K562 (cell line): ENCODE measurements around the gene TYW1B. TPM values are rescaled to one million over a fixed set of nuclear protein-coding genes. Genes with fewer than 3 reads are reported as not detected.
A peak's percentile ranks its signal among the peaks of the same experiment; 100 is the strongest.
"Not testable (repeated sequence)": the region's sequence is repeated elsewhere in the genome, so short reads cannot be mapped to it uniquely, and the experiment has no call there.

Experiments
- ATAC-seq: fragments of 200-7000 bp; cut with Tn5 transposase; 3 replicates; pipeline ENCODE4 v1.9.1; 2020; ENCODE audit warnings: moderate library complexity
- BruUV-seq: library from RNA; stranded (reverse); fragments of 400-500 nt; replicated peaks from 2 replicates; lab custom pipeline; 2021; lab: Mats Ljungman, UMichigan
- CTCF ChIA-PET: fragments of 300-600 bp; formaldehyde crosslinking; extraction: SDS; loops from one replicate; lab custom pipeline; 2021; ENCODE audit warnings: low intra/inter-chr PET ratio; lab: Yijun Ruan, JAX
- POLR2A ChIA-PET: fragments of 300-600, 350-650 bp; sonication (Branson Sonifier 250); formaldehyde crosslinking; extraction: SDS; loops from one replicate; lab custom pipeline; 2021; ENCODE audit warnings: antibody characterized with exemption, inconsistent platforms; lab: Yijun Ruan, JAX
- DNase-seq, 4 experiments: peaks; one replicate each; pipeline versions ENCODE4 v3.0.0 to v3.0.0-alpha.2; 2011 to 2018; ENCODE audit warnings: low spot score in 3 of 4, mixed read lengths in 3 of 4; ENCODE audit errors: extremely low read depth in 1 of 4
- FAIRE-seq: peaks from 2 replicates; lab custom pipeline; 2011; peaks lifted over from hg19 to GRCh38; lab: Jason Lieb, UNC
- H2AFZ ChIP-seq: 2 replicates; pipeline ENCODE4 v1.6.0; 2011; ENCODE audit warnings: low read depth, low read length, control low read depth, inconsistent platforms
- H3K27ac ChIP-seq: fragments of 200-600 bp; 3 replicates; pipeline ENCODE4 v1.8.0; 2011; ENCODE audit warnings: low read depth, mild to moderate bottlenecking, control low read depth, inconsistent platforms, low read length, moderate library complexity, mixed read lengths; ENCODE audit errors: extremely low read depth
- H3K27me3 ChIP-seq, 2 experiments: fragments of 300-600 bp in 1 of 2; 2 replicates in 1 of 2; 3 replicates in 1 of 2; pipeline versions ENCODE4 v1.6.0 to v1.8.0; 2011; ENCODE audit warnings: inconsistent platforms in 2 of 2, low read length in 2 of 2, mild to moderate bottlenecking in 1 of 2, mixed read lengths in 1 of 2, moderate library complexity in 1 of 2; ENCODE audit not compliant: control insufficient read depth in 2 of 2, insufficient read depth in 2 of 2
- H3K36me3 ChIP-seq: fragments of 300-600 bp; 3 replicates; pipeline ENCODE4 v1.8.0; 2011; ENCODE audit warnings: mild to moderate bottlenecking, low read length, inconsistent platforms; ENCODE audit not compliant: control insufficient read depth, insufficient read depth
- H3K4me1 ChIP-seq, 2 experiments: fragments of 200-600 bp in 1 of 2; replicated peaks in 1 of 2; 2 replicates in 1 of 2; 3 replicates in 1 of 2; pipeline versions ENCODE4 v1.5.1 to v1.8.0; 2011; ENCODE audit warnings: inconsistent platforms in 2 of 2, low read length in 2 of 2, mild to moderate bottlenecking in 1 of 2, mixed read lengths in 1 of 2, moderate library complexity in 1 of 2; ENCODE audit not compliant: control insufficient read depth in 2 of 2, insufficient read depth in 2 of 2
- H3K4me2 ChIP-seq: 2 replicates; pipeline ENCODE4 v1.6.1; 2011; ENCODE audit warnings: low read length, control low read depth, inconsistent platforms, mixed read lengths; ENCODE audit not compliant: insufficient read depth
- H3K4me3 ChIP-seq: fragments of 200-600 bp; sonication (generic), shearing (Covaris generic); 2 replicates; pipeline ENCODE4 v1.5.1; 2016; ENCODE audit warnings: control low read depth, inconsistent platforms
- H3K79me2 ChIP-seq: fragments of 200-600 bp; 3 replicates; pipeline ENCODE4 v1.8.0; 2011; ENCODE audit warnings: low read length, inconsistent platforms; ENCODE audit not compliant: control insufficient read depth, insufficient read depth
- H3K9ac ChIP-seq, 2 experiments: 2 replicates each; pipeline versions ENCODE4 v1.6.0 to v1.6.1; 2011; ENCODE audit warnings: low read depth in 2 of 2, low read length in 2 of 2, control low read depth in 1 of 2, inconsistent platforms in 1 of 2, mild to moderate bottlenecking in 1 of 2, mixed read lengths in 1 of 2; ENCODE audit not compliant: insufficient read depth in 1 of 2
- H3K9me1 ChIP-seq: one replicate; pipeline ENCODE4 v1.6.0; 2011; ENCODE audit warnings: inconsistent platforms, mild to moderate bottlenecking, low read length, moderate library complexity; ENCODE audit not compliant: control insufficient read depth, insufficient read depth
- H3K9me3 ChIP-seq: replicated peaks from 2 replicates; pipeline ENCODE4 v1.5.1; 2011; ENCODE audit warnings: low read depth, low read length, inconsistent platforms; ENCODE audit not compliant: control insufficient read depth, insufficient read depth
- H4K20me1 ChIP-seq: replicated peaks from 2 replicates; pipeline ENCODE4 v1.6.1; 2011; ENCODE audit warnings: low read length, inconsistent platforms, mixed read lengths; ENCODE audit not compliant: control insufficient read depth, insufficient read depth
- ATF1 ChIP-seq, 2 experiments: fragments of 450-650 bp in 1 of 2; IDR thresholded peaks; 2 replicates each; pipeline ENCODE4 v1.6.1; 2016; ENCODE audit warnings: missing compliant biosample characterization in 1 of 2, missing genetic modification characterization in 1 of 2
- ATF4 ChIP-seq: fragments of 450-650 bp; formaldehyde crosslinking; IDR thresholded peaks from 2 replicates; pipeline ENCODE4 v1.4.0; 2022; ENCODE audit warnings: mild to moderate bottlenecking, moderate library complexity
- CREM ChIP-seq: IDR thresholded peaks from 2 replicates; pipeline ENCODE4 v1.6.1; 2014; ENCODE audit warnings: antibody characterized with exemption, low read depth
- GABPB1 ChIP-seq: sonication (generic); formaldehyde crosslinking; IDR thresholded peaks from 2 replicates; pipeline ENCODE4 v1.8.0; 2022; ENCODE audit warnings: mild to moderate bottlenecking, missing genetic modification reagents
- L3MBTL2 ChIP-seq: fragments of 450-650 bp; IDR thresholded peaks from 2 replicates; pipeline ENCODE4 v1.6.1; 2016; ENCODE audit warnings: mild to moderate bottlenecking, moderate library complexity
- MBD2 ChIP-seq: sonication (generic); IDR thresholded peaks from 2 replicates; pipeline ENCODE4 v1.6.1; 2016; ENCODE audit warnings: low read depth, borderline replicate concordance
- MTA1 ChIP-seq: fragments of 450-650 bp; IDR thresholded peaks from 2 replicates; pipeline ENCODE4 v1.6.1; 2017; ENCODE audit warnings: borderline replicate concordance
- MYC ChIP-seq, 2 experiments: fragments of 250-450 bp in 1 of 2; sonication (Bioruptor Pico) in 1 of 2; IDR thresholded peaks; 2 replicates each; pipeline versions ENCODE4 v1.5.1 to v1.6.1; 2012 to 2021; ENCODE audit warnings: low read depth in 2 of 2, borderline replicate concordance in 1 of 2, improper control_type of control experiment in 1 of 2, low read length in 1 of 2, mild to moderate bottlenecking in 1 of 2, moderate library complexity in 1 of 2
- NFE2 ChIP-seq: IDR thresholded peaks from 2 replicates; pipeline ENCODE4 v1.6.1; 2014; ENCODE audit warnings: antibody characterized with exemption, low read depth
- NRF1 ChIP-seq, 2 experiments: fragments of 450-650 bp; IDR thresholded peaks in 1 of 2; conservative IDR thresholded peaks in 1 of 2; 2 replicates each; pipeline ENCODE4 v1.6.1; 2014; ENCODE audit warnings: mild to moderate bottlenecking in 2 of 2
- POLR2G ChIP-seq: fragments of 200-400 bp; formaldehyde crosslinking; IDR thresholded peaks from 2 replicates; pipeline ENCODE4 v1.6.1; 2017; ENCODE audit warnings: low read depth, mild to moderate bottlenecking, antibody characterized with exemption, low read length, moderate library complexity
- SMARCE1 ChIP-seq: fragments of 450-650 bp; IDR thresholded peaks from 2 replicates; pipeline ENCODE4 v1.7.1; 2016; ENCODE audit warnings: mild to moderate bottlenecking
- SPI1 ChIP-seq: IDR thresholded peaks from 2 replicates; pipeline ENCODE4 v1.6.1; 2011; ENCODE audit warnings: low read depth, low read length, control low read depth, borderline replicate concordance
- TEAD1 ChIP-seq, 2 experiments: fragments of 450-650 bp in 1 of 2; sonication (generic) in 1 of 2; formaldehyde crosslinking; IDR thresholded peaks; 2 replicates each; pipeline versions ENCODE4 v1.4.0 to v1.8.0; 2020 to 2022; ENCODE audit warnings: mild to moderate bottlenecking in 2 of 2, missing genetic modification reagents in 1 of 2
- ZNF511 ChIP-seq: sonication (generic); formaldehyde crosslinking; IDR thresholded peaks from 2 replicates; pipeline ENCODE4 v1.8.0; 2022; ENCODE audit warnings: mild to moderate bottlenecking, missing genetic modification reagents
- WGBS: fragments of 100-300 bp; shearing (Covaris generic); methylation state at CpG from one replicate; pipeline ENCODE4 v1.1.6; 2016; ENCODE audit warnings: low coverage, mixed read lengths; ENCODE audit not compliant: insufficient coverage; ENCODE audit errors: missing lambda C conversion rate; 5-methylcytosine and 5-hydroxymethylcytosine counted together
- in situ Hi-C: fragments of 300-500 bp; cut with MboI; formaldehyde crosslinking; loops from 4 replicates; pipeline ENCODE4 v1.15.0; 2018; ENCODE audit warnings: inconsistent platforms, mixed read lengths
- intact Hi-C: fragments of 100-400 bp; cut with micrococcal nuclease; formaldehyde crosslinking; loops from 2 replicates; pipeline ENCODE4 v1.14.2; 2022
- polyA plus RNA-seq, 8 experiments: library from polyadenylated mRNA; depleted of rRNA in 4 of 8; stranded (reverse) in 5 of 8; unstranded in 3 of 8; fragments of >200 nt; fragmentation: Nextera tagmentation in 2 of 8; fragmentation: Illumina TruSeq in 1 of 8; extraction: Ambion mirVana in 2 of 8; extraction: Trizol in 1 of 8; gene quantifications; 2 replicates each; pipeline versions ENCODE4 v1.2.1 to v1.2.3, GENCODE V29; 2011 to 2014; ENCODE audit warnings: inconsistent platforms in 1 of 8, missing spikeins in 1 of 8
- total RNA-seq, 7 experiments: library from RNA; depleted of rRNA in 6 of 7; stranded (reverse); fragments of >200 nt in 6 of 7; fragmentation: Illumina TruSeq in 2 of 7; extraction: Trizol in 2 of 7; gene quantifications; 2 replicates each; pipeline versions ENCODE4 v1.2.1 to v1.2.3, GENCODE V29; 2011 to 2021; ENCODE audit warnings: low replicate concordance in 1 of 7

Gene TYW1B
- total and polyA plus RNA-seq, 9 of the 15 experiments (the other 6 are each of a cell fraction or from before 2014, with no cell fraction given), result 5.8 to 14.7 (median 9.8) TPM

- 0 out of 2 replicates have a peak, but pooled peaks have one; percentile 13 for TF ChIP-seq ATF4 (CRISPR knock-in tag)
- peak; percentile 53; the same call in 1 of the 2 replicates for TF ChIP-seq CREM
- TF ChIP-seq MYC (IDR thresholded peaks at IDR 0.05; ENCODE audit: low read depth, low read length), result peak; percentile 23
- TF ChIP-seq MYC (CRISPR knock-in tag; IDR thresholded peaks at IDR 0.05; ENCODE audit: borderline replicate concordance, low read depth), result not testable (repeated sequence)
- TF ChIP-seq POLR2G, result peak; percentile 82
- TF ChIP-seq MTA1, result peak; percentile 1; the same call in 1 of the 2 replicates
- 0 out of 2 replicates have a peak, but pooled peaks have one; percentile 37 for TF ChIP-seq SMARCE1
Observed at GRCh38 chr7:72829687-72830354, 1.8 kb upstream of the TYW1B start (continued).

- H3K79me2 ChIP-seq, result peaks cover 51% of the 10 kb centered on the region
- ATAC-seq (peak; percentile 79), FAIRE-seq (peak; percentile 98), DNase-seq (peak; percentile 78 to 100 (median 84))
- POLR2A ChIA-PET, result interaction anchor here (0.8 to 1.2 kb wide), 4 partner anchors 9 to 93 kb away, joined by 3 to 5 read pairs (median 3); no protein-coding TSS in a partner anchor
- H3K9me1 ChIP-seq, H3K4me1 ChIP-seq, H3K9me3 ChIP-seq, H3K27me3 ChIP-seq, CTCF ChIA-PET, H4K20me1 ChIP-seq, BruUV-seq, in situ Hi-C loops: not testable (repeated sequence)
- peak overlapping the region; percentile 87 to 94 for H3K9ac ChIP-seq
- peak overlapping the region; percentile 90 for H3K27ac ChIP-seq
- H2AFZ ChIP-seq, result peak overlapping the region; percentile 79
- peak overlapping the region; percentile 77; the same call in 1 of the 2 replicates for H3K4me2 ChIP-seq
- H3K36me3 ChIP-seq, result peaks cover 39% of the 10 kb centered on the region
- peak overlapping the region; percentile 58 for H3K4me3 ChIP-seq
- intact Hi-C loops, result loop anchor here (5.0 kb wide), 1 partner anchor 88 kb away; no protein-coding TSS in a partner anchor
- WGBS, result under 1% methylated on average over 32 of the region's 36 CpGs
- peak in 1 of 2 experiments; percentile 14; a peak in 1 of 4 replicates for TF ChIP-seq TEAD1 (CRISPR knock-in tag; IDR thresholded peaks at IDR 0.05)
- TF ChIP-seq GABPB1 (CRISPR knock-in tag), result peak; percentile 92
- peak; percentile 96 for TF ChIP-seq CREM
- peak; percentile 82 for TF ChIP-seq ATF1 (CRISPR knock-in tag; IDR thresholded peaks at IDR 0.05)
- peak; percentile 79 for TF ChIP-seq ATF1 (tag; IDR thresholded peaks at IDR 0.05)
- TF ChIP-seq SPI1, result 0 out of 2 replicates have a peak, but pooled peaks have one; percentile 19
- peak; percentile 65; the same call in 1 of the 2 replicates for TF ChIP-seq L3MBTL2
- TF ChIP-seq MBD2, result peak; percentile 75
- peak; percentile 99 for TF ChIP-seq NRF1 (conservative IDR thresholded peaks at IDR 0.05 in 1 of 2, IDR thresholded peaks at IDR 0.05 in 1 of 2)
- peak; percentile 51; the same call in 1 of the 2 replicates for TF ChIP-seq ZNF511 (CRISPR knock-in tag)
- TF ChIP-seq NFE2, result 0 out of 2 replicates have a peak, but pooled peaks have one; percentile 27
Observed at GRCh38 chr7:72829291-72829686, 1.3 kb upstream of the TYW1B start.
